GM19238 (cell line): ENCODE data around the gene GPR55.
A peak's percentile ranks its signal among the peaks of the same experiment; 100 is the strongest.
"Not testable (repeated sequence)": the region's sequence is repeated elsewhere in the genome, so short reads cannot be mapped to it uniquely, and the experiment has no call there.

ENCODE experiments used
- DNase-seq: peaks from one replicate; pipeline ENCODE4 v3.0.0; 2011; ENCODE audit warnings: low spot score; ENCODE audit not compliant: insufficient read length

GPR55 gene, protein sequence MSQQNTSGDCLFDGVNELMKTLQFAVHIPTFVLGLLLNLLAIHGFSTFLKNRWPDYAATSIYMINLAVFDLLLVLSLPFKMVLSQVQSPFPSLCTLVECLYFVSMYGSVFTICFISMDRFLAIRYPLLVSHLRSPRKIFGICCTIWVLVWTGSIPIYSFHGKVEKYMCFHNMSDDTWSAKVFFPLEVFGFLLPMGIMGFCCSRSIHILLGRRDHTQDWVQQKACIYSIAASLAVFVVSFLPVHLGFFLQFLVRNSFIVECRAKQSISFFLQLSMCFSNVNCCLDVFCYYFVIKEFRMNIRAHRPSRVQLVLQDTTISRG

DNA sequence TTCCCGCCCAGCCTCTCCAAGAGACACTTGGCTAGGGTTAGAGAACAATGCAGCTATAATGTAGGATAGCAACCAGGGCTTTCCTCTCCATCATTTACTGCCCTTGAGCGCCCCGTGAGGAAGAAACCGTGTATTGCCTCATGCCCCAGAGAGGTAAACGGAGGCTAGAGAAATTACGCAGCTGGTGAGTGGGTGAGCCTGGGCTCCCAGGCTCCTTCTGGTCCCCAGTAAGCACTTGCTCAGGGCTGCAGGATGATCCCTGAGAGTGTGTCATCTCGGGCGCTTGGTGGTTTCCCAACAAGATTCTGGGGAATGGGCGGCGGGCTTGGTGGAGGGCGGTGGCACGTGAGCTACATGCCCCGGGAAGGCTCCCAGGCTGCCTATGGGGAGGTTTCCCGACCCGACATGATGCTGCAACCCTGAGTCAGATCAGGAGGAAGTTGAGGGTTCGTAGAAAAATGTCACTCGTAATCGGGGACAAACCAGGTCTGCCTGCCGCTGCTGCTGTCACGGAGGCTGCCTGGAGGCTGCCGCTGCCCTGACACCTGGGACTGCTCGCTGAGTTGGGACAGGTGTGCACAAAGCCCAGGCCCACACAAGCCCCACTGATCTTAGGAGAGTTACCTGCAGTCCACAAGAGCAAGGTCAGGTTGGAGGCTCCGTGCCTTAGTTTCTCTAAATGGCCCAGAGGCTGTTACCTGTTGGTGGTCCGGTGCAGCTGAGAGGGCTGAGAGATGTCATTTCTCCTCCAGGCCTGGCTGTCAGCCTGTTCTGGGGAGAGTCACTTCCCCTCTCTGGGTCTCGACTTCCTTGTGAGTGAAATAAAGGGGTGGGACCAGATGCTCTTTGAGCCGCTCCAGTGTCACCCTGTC is at the start of gene GPR55:
TSS of gene GPR55 (minus strand) at position 773 of the 872 bp plus-strand sequence. CDS start 14,280 bp downstream, outside the sequence.
- peak; percentile 59 for DNase-seq

DNA sequence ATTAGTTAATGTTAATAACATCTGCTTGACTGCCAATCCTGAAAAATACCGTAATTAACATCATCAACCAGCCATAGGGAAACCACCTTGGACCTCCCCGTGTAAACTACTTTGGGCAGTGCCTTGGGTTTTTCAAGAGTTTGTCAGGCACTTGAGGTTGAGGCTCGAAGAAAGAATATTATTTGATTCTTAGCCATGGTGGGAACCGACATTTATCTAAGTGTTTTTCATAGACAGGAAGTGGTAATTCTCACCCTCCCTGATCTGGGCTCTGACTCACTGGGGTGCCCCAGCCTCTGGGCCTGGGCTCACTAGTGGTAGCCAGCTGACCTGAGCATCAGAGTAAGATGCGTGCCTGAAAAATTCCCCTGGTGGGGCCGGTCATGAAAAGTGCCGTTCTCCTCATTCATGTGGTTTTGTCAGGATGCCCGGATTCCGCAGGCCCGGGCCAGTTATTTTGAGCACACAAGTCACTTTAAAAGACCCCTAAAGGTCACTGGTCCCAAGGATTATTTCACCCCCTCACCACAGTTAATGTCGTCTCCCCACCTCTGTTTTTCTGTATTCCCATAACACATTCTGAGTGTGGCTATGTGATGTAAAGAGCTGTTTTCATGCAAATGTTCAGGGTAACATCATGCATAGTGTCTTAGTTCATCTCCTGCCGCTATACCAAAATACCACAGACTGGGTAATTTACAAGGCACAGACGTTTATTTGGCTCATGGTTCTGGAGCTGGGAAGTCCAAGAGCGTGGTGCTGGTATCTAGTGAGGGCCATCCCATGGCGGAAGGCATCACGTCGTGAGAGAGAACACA is 49.3 kb upstream of the GPR55 start:
- peak; percentile 69 for DNase-seq

DNA sequence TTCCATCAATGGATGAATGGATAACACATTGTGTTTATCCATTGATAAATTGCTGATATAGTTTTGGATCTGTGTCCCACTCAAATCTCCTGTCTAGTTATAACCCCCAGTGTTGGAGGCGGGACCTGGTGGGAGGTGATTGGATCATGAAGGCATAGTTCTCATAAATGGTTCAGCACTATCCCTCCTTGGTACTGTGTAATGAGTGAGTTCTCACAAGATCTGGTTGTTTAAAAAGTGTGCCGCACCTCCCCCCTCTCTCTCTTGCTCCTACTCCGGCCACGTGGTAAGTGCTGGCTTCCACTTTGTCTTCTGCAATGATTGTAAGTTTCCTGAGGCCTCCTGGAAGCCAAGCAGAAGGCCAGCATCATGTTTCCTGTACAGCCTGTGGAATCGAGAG is 47.0 kb upstream of the GPR55 start:
- no peak for DNase-seq

DNA sequence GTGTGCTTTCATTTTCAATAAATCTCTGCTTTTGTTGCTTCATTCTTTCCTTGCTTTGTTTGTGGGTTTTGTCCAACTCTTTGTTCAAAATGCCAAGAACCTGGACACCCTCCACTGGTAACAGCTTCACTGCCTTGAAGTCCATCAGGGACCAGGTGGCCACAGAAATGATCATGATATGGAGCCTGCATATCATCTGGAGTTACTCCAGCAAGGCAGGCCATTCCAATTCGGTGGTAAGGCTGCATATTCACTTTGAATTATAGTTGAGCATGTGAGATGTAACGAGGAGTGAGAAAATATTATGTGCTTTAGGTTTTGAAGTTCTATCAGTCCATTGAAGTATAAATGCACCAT is 44.6 kb upstream of the GPR55 start:
- DNase-seq, result no peak

DNA sequence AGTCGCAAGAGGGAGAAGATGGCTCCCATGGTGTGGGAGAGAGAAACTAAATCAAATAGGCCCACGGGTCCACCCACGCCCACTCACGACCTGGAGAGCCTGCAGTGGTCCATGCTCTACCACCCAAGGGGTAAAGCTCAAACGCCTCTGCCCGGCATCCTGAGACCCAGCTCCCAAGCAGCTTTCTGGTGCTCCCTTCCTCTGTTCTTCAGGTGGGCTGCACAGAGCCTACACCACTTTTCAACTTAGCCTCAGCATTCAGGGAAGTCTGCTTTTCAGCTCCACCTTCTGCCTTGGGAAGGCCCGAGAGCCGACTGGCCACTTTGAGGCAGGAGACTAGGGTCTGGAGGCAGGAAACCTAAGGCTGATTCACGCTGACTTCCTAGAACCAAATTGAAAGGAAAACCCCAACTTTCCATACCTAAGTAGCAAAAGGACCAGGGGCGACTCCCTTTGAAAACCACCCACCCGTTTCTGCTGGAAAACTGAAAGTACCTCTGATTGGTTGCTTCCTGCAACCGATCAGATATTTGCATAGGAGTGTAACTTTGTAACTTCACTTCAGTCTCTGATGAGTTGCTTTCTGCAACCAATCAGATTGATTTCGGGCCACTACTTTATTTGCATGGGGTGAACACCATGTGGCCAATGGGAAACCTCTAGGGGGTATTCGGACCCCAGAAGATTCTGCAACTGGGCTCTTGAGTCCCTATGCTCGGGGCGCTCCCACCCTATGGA is 44.0 kb upstream of the GPR55 start:
- no peak for DNase-seq

DNA sequence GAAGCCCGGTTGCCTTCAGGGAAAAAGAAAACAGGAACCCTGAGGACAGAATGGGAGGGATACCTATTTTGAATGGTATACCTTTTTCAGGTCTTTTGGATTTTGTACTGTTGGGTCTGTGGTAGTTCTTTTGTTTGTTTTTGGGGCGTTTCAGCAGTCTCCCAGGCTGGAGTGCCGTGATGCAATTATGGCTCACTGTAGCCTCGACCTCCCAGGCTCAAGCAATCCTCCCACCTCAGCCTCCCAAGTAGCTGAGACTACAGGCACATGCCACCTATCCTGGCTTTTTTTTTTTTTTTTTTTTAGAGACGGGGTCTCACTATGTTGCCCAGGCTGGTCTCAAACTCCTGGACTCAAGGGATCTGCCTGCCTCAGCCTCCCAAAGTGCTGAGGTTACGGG is 43.3 kb upstream of the GPR55 start:
- DNase-seq, result not testable (repeated sequence)

DNA sequence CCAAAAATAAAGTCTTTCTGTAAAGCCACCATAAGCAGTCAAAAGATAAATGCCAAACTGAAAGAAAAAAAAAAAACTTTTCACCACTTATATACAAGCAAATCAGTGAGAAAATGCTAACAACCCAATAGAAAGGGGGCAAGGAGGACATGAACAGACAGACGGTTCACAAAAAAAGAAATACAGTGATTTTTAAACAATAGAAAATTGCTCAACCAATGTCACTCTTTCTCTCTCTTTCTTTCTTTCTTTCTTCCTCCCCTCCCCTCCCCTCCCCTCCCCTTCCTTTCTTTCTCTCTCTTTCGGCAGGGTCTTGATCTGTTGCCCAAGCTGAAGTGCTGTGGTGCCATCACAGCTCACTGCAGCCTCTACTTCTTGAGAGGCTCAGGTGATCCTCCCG is 42.1 kb upstream of the GPR55 start:
- no peak for DNase-seq

DNA sequence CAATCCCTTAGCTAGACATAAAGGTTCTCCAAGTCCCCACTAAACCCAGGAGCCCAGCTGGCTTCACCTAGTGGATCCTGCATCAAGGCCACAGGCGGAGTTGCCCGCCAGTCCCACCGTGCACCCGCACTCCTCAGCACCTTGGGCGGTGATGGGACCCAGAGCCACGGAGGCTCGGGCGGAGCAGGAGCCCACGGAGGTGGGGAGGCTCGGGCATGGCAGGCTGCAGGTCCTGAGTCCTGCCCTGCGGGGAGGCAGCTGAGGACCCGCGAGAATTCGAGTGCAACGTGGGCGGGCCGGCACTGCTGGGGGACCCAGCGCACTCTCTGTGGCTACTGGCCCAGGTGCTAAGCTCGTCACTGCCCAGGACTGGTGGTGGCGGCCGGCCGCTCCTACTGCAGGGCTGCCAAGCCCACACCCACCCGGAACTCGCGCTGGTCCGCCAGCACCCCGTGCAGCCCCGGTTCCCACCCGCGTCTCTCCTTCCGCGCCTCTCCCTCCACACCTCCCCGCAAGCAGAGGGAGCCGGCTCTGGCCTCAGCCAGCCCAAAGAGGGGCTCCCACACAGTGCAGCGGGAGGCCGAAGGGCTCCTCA is 39.2 kb upstream of the GPR55 start:
- DNase-seq, result no peak

DNA sequence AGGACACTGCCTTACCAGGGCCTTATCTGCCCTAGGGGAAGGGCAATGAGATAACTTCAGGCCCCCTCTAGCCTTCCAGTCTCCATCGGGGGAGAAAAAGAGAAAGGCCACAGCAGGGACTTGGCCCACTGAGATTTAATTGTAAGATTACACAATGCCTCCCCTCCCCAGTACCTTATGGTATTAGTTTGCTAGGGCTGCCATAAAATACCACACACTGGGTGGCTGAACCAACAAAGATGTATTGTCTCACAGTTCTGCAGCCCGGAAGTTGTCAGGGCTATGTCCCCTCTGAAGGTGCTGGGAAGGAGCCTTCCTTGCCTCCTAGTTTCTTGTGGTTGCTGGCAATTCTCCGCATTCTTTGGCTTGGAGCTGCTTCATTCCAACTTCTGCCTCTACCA is 36.0 kb upstream of the GPR55 start:
- DNase-seq, result no peak

DNA sequence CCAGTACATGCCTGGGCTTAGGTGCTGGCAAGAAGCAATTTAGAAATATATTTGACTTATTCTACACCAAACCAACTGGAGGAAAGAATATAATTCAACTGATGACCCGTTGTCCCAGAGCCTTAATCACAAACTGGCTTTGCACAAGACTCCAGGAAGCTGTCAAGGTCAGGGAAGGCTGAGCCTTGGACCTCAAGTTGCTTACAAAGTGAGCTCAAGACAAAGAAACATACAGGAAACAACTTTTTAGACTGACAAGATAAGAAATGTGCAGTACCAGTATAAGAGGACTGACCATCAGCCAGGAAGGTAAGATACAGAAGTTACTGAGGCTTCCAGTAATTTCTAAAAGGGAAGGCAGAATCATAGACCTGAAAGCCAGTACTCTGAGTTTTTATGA is 35.0 kb upstream of the GPR55 start:
- DNase-seq, result no peak

DNA sequence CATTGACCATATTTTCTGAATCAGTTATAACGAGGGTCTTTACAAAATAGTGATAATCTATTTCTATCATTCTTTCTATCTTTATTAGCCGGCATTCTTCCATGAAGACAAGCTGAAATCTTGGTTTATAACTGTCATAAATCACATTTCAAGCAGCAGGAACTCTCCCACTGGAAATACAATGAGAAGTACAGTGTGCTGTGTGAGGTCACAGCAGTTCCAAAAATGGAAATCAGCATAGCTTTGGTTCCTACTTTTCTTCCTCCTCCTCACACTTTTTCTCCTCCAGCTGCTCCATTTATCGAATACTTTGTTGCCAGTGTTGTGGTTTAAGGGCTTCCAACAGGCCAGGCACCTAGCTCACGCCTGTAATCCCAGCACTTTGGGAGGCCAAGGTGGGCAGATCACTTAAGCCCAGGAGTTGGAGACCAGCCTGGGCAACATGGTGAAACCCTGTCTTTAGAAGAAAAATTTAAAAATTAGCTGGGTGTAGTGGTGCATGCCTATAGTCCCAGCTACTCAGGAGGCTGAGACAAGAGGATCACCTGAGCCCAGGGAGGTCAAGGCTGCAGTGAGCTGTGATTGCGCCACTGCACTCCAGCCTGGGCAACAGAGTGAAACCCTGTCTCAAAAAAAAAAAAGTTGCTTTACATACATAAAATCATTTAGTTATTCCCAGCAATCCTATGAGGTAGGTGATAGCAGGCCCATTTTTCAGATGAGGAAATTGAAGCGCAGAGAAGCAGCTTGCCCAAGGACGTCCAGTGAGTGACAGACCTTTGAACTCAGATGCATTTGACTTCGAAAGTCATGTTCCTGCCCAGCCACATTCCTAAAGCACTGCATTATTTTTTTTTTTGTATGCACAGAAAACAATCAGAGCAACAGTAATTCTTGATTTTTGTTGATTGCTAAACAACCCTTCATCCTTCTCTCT is 34.0 kb upstream of the GPR55 start:
- DNase-seq, result no peak

DNA sequence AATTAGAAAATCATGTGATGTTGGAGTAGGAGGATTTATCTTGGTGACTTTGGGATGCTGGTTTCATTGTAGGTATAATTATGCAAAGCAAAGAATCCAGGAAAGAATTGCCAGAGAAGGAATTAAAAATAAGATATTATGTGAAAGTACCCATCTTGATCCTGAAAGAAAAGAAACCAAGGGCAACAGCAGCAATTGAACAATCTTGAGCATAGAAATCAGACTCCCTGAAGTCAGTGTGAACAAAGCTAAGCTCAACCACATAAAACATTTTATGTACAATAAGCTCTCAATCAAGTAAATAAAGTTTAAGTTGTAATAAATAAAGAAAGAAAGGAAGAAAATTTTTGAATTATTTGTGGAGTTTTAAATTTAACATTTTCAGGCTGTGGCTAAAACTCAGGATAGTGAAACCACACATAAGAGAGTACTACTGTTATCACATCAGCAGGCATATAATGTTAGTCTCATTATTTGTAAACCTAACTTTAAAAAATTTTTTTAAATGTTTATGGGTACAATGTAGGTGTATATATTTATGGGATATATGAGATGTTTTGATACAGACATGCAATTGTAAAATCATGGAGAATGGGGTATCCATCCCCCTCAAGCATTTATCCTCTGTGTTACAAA is 32.8 kb upstream of the GPR55 start:
- DNase-seq, result no peak

DNA sequence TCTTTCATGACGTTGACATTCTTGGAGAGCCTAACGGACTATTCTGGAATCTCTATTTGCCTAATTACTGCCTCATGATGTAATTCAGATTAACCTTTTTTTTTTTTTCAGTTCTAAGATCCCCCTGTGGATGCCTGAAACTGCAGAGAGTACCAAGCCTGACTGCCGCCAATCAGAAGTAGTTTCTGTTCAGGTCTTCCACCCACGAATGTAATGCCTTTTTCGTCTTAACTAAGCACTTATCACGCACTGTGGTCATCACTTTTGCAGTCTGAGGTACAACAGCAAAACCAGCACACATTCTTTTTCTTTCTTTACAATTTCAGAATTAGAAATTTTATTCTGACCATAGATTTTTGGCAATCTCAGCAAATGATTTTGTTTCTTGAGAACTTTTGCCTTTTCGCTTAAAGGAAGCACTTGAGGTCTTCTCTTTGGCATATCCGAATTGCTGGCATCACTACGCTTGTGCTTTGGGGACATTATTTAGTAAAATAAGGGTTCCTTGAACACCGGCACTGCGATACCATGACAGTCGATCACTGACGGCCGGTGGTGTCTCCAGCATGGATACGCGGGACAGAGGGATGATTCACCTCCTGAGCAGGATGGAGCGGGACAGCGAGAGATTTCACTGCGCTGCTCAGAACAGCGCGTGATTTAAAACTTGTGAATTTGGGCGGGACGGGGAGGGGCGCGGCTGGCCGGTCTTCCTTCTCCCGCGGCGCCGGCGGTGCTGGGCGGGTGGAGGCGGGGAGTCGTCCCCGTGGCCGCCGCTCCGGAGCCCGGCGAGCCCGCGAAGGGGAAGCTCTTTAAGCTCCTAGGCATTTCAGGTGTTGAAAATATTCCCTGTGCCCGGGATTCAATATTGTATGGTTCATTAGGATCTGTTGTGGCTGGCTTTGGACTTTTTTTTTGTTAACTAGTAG is 32.0 kb upstream of the GPR55 start:
- no peak for DNase-seq

DNA sequence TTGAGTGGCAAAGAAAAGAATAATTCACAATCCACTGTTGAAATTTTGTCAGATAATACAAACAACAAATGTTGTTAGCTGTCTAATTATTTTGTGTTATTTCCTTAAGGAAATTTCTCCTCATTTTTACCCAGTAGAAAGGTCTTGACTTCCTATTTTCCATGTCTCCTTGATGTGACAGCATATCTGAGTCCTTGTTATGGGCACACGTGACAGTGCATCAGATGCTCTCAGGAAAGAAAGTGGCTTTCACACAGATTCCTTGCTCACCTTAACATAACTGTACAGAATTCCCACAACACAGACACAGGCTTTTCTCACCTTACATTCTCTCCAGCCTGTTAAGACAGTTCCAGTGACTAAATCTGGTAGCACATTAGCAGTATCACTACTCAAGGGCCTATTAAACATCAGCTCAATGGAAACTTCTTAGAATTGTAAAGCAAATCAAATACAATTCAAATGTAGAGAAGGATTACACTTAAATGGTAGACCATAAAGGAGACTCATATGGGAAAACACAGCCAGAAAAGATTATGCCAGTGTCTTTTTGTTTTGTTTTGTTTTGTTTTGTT is 30.2 kb upstream of the GPR55 start:
- no peak for DNase-seq

DNA sequence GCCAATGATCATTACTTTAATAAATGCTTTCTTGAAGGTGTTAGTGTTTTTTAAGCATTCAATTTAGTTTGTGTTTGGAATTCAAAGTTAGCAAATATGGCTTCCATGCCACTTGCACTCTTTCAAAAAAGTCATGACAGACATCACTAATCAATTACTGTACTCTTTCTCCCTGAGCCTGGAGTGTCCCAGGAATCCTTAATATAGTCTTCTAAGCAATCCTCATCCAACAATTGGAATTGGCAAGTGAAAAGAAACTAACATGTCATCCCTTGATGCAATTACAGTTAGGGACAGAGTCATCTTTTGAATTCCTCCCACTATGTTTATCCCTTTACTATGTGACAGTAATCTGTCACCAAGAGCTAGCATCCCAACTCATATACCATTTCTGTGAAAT is 29.7 kb upstream of the GPR55 start:
- DNase-seq, result no peak

DNA sequence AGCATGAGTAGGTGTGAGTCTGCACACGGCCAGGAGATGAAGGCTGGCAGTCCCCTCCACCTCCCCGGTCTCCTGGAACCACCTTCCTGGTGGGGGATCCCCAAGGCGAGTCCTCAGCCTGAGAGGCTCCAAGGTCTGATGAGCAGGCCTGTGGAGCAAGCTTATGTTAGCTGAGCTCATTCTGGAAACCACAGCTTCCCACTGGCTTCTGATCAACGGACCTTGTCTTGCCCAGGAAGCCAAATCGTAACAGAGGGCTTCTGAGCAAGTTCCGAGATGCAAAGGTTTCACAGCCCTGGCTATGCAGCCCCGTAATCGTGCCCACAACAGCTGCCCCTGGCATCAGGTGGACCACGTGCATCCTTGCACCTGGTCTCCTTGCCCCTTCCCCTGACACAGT is 28.8 kb upstream of the GPR55 start:
- no peak for DNase-seq

DNA sequence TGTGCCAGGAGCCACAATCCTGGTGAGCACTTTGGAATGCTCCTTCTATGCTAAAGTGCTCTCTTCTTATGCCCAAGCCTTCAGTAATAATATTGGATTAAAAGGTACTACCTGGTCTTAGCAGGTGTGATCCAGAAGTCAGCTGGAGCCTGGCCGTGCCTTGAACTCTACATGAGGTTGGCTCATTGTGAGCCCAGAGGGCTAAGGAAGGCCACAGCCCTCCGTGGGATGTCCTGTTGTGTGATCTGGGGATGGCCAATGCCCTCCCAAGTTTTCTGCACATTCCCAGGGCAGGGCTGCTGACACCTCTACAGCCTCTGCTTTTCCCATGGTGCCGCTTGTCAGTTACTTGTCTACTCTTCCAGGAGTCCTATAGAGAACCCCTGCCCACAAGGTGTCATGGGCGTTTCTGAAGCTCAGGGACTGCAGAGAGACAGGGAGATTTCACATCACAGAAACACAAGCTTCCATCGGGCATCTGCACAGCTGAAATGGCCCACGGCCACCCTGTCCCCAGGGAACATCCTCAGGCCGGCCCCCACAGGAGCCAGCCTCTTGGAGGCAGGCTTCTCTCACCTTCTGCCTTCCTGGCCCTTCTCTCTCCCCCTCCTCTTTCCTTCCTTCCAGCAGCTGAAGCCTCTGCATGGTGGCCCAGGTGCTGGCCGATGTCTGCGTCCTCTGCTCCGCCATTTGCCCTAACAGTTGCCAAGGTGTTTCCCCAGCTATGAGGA is 27.3 kb upstream of the GPR55 start:
- no peak for DNase-seq
